PFSK-1 (cell line): ENCODE data around the gene RPSA.

Experiments
- FOXP2 ChIP-seq: optimal IDR thresholded peaks from 2 replicates; pipeline ENCODE3; 2011; ENCODE audit warnings: borderline replicate concordance, control low read depth, inconsistent platforms; ENCODE audit not compliant: insufficient read depth; ENCODE audit errors: extremely low read length, extremely low read depth
- POLR2AphosphoS5 ChIP-seq: IDR thresholded peaks from 2 replicates; pipeline ENCODE4 v1.6.1; 2012; ENCODE audit warnings: low read depth, mild to moderate bottlenecking, control low read depth, low read length, moderate library complexity
- SIN3A ChIP-seq: IDR thresholded peaks from 2 replicates; pipeline ENCODE4 v1.6.1; 2012; ENCODE audit warnings: mild to moderate bottlenecking, low read length, moderate library complexity, borderline replicate concordance; ENCODE audit not compliant: insufficient read depth
- TAF1 ChIP-seq: IDR thresholded peaks from 2 replicates; pipeline ENCODE4 v1.6.1; 2012; ENCODE audit warnings: low read length, control low read depth, borderline replicate concordance; ENCODE audit not compliant: insufficient read depth
- TF ChIP-seq, protein P1 (sequence below), 2 experiments: IDR thresholded peaks; 2 replicates each; pipeline versions ENCODE4 v1.6.1 to v1.8.0; 2011 to 2012; ENCODE audit warnings: low read depth in 2 of 2, low read length in 2 of 2, control low read depth in 1 of 2, inconsistent platforms in 1 of 2, mild to moderate bottlenecking in 1 of 2, moderate library complexity in 1 of 2; ENCODE audit not compliant: insufficient read depth in 1 of 2

Gene RPSA

DNA sequence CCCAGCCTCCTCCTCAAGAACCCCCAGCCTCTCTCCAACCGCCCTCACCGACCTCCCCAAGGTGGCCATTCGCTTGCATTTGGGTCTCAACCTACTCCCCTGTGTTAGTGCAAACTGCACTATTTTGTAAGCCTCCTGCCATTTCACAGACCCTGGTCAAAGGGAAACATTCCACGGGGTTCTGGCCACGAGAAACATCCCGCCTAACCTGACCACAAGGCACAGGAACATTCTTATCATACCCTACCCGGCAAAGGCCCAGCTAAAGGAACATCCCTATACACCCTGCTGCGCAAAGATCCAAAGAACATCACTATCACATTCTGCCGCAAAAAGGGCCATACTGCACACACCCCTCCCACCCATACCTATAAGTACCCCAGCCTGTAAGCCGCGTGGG, 22.9 kb downstream of the RPSA start:
- TF ChIP-seq, protein P1, sequence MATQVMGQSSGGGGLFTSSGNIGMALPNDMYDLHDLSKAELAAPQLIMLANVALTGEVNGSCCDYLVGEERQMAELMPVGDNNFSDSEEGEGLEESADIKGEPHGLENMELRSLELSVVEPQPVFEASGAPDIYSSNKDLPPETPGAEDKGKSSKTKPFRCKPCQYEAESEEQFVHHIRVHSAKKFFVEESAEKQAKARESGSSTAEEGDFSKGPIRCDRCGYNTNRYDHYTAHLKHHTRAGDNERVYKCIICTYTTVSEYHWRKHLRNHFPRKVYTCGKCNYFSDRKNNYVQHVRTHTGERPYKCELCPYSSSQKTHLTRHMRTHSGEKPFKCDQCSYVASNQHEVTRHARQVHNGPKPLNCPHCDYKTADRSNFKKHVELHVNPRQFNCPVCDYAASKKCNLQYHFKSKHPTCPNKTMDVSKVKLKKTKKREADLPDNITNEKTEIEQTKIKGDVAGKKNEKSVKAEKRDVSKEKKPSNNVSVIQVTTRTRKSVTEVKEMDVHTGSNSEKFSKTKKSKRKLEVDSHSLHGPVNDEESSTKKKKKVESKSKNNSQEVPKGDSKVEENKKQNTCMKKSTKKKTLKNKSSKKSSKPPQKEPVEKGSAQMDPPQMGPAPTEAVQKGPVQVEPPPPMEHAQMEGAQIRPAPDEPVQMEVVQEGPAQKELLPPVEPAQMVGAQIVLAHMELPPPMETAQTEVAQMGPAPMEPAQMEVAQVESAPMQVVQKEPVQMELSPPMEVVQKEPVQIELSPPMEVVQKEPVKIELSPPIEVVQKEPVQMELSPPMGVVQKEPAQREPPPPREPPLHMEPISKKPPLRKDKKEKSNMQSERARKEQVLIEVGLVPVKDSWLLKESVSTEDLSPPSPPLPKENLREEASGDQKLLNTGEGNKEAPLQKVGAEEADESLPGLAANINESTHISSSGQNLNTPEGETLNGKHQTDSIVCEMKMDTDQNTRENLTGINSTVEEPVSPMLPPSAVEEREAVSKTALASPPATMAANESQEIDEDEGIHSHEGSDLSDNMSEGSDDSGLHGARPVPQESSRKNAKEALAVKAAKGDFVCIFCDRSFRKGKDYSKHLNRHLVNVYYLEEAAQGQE (IDR thresholded peaks at IDR 0.05; ENCODE audit: insufficient read depth in 1 of 2, low read depth in 2 of 2, low read length in 2 of 2): no peak
- TF ChIP-seq SIN3A: no peak
- no peak for TF ChIP-seq POLR2AphosphoS5
- no peak for TF ChIP-seq FOXP2
- no peak for TF ChIP-seq TAF1

DNA sequence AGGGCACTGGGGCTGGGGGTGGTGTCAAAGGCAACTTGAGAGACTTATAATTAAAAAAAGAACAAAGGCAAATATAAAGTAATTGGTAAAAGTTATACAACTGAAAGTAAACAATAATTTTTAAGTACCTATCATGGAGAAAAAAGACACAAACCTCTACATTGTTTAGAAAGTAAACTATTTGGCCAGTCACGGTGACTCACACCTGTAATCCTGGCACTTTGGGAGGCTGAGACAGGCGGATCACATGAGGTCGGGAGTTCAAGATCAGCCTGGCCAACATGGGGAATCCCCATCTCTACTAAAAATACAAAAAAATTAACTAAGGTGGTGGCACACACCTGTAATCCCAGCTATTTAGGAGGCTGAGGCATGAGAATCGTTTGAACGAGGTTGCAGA, 25.8 kb downstream of the RPSA start:
- TF ChIP-seq TAF1 (no peak), POLR2AphosphoS5 (no peak), SIN3A (no peak), FOXP2 (no peak)
- TF ChIP-seq, protein P1 (IDR thresholded peaks at IDR 0.05; ENCODE audit: insufficient read depth in 1 of 2, low read depth in 2 of 2, low read length in 2 of 2): no peak

DNA sequence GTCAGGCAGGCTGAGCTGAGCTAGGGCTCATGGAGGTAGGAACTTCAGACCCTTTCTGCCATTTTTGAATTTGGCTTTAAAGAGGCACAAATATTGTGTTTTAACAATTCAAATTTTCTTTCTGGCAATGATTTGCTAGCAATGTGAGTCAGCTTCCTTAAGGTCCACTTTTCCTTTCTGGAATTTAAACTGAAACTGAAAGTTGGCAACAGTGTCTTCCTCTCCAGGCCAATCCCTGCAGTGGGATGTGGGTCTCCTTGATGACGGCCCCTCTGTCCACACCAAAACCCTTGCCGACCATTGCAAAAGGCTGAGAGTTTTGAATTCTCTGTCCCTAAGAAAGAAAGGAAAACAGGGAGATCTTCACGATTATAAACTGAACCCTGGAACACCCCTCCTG, 27.1 kb downstream of the RPSA start:
- TF ChIP-seq TAF1 (no peak), FOXP2 (no peak)
- TF ChIP-seq, protein P1 (IDR thresholded peaks at IDR 0.05; ENCODE audit: insufficient read depth in 1 of 2, low read depth in 2 of 2, low read length in 2 of 2): no peak

DNA sequence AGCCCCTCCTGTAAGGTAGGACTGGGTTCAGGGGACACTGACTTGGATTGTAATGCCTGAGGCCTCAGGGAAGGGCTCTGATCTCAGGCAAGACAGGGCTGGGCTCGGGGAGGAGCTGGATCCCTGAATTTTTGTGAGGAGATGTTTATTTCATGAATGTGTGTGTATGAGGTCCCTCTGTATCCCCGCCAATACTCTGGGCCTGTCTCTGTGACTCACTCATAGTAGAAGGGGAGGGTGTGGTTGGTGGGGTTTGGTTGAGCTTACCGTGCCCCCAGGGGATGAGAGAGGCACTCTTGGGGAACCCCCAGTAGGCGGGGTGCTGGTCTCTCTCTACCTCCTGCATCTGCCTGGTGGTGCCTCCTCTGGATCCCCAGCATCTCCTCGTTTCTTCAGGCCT, 28.1 kb downstream of the RPSA start:
- TF ChIP-seq POLR2AphosphoS5: no peak
- no peak for TF ChIP-seq SIN3A
- no peak for TF ChIP-seq FOXP2
- TF ChIP-seq TAF1: no peak
- TF ChIP-seq, protein P1 (IDR thresholded peaks at IDR 0.05; ENCODE audit: insufficient read depth in 1 of 2, low read depth in 2 of 2, low read length in 2 of 2): no peak

DNA sequence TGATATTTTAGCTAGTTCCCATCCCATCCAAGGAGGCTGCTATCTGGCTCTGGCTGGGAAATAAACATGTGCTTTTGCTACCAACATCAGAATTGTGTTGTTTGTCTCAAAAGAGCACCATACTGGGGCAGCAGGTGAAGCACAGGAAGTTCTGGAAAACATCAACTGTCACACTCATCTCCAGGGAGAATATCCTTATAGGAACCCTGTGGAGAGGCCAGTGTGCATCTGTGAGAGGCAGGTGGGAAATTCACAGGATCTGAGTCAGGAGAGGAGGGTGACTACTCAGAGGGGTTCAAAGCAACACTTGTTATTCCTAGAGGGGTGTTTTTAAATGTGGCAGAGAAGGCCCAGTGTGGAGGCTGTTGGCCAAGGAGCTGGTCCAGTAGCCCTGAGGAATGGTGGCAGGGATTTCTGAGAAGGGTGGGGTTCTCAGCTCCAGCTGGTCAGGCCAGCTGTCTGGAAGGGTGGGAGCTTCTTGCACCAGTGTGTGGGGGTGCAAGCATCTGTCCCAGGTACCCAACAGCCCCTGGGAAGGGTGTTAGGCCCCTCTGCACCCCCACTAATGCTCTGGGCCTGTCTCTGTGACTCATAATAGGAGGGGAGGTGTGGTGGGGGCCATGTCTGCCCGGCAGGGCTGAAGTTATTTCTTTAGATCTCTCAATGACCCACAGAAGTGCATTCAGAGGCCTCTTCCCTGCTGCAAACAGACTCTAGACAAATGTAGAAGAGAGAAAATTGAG, 28.7 kb downstream of the RPSA start:
- no peak for TF ChIP-seq FOXP2
- TF ChIP-seq, protein P1 (IDR thresholded peaks at IDR 0.05; ENCODE audit: insufficient read depth in 1 of 2, low read depth in 2 of 2, low read length in 2 of 2): no peak
- no peak for TF ChIP-seq SIN3A
- no peak for TF ChIP-seq TAF1
- no peak for TF ChIP-seq POLR2AphosphoS5
